ENCODE data around the gene HMGCL.
"Not testable (repeated sequence)": the region's sequence is repeated elsewhere in the genome, so short reads cannot be mapped to it uniquely, and the experiment has no call there.

Gene HMGCL

GRCh38 chr1:23797478-23798448 lies 27.5 kb downstream of the HMGCL start:
- no peak for DNase-seq

GRCh38 chr1:23796466-23797271 lies 28.6 kb downstream of the HMGCL start:
- no peak for DNase-seq

GRCh38 chr1:23795676-23796465 lies 29.4 kb downstream of the HMGCL start:
- no peak for DNase-seq

- not testable (repeated sequence) for DNase-seq
These were observed 30.5 kb downstream of the HMGCL start for GRCh38 chr1:23794732-23795182.

GRCh38 chr1:23793861-23794731 lies 31.1 kb downstream of the HMGCL start:
- no peak for DNase-seq

- DNase-seq, result no peak
These were observed 32.0 kb downstream of the HMGCL start for GRCh38 chr1:23793018-23793781.

GRCh38 chr1:23792151-23792945 lies 32.9 kb downstream of the HMGCL start:
- no peak for DNase-seq

GRCh38 chr1:23791516-23792047 lies 33.6 kb downstream of the HMGCL start:
- no peak for DNase-seq

- peak; percentile 70 for DNase-seq
These were observed 34.3 kb downstream of the HMGCL start, which contains the start of gene LYPLA2 for GRCh38 chr1:23790696-23791515. Gene LYPLA2 (plus strand): TSS chr1:23791145. CDS start chr1:23792683, 1,538 bp downstream.

GRCh38 chr1:23788695-23789094 lies 36.5 kb downstream of the HMGCL start:
- no peak for DNase-seq

GRCh38 chr1:23787701-23788100 lies 37.5 kb downstream of the HMGCL start:
- no peak for DNase-seq

- DNase-seq, result no peak
These were observed 40.4 kb downstream of the HMGCL start for GRCh38 chr1:23784846-23785245.

- not testable (repeated sequence) for DNase-seq
These were observed 42.1 kb downstream of the HMGCL start for GRCh38 chr1:23783141-23783540.

GRCh38 chr1:23779826-23780371 lies 45.3 kb downstream of the HMGCL start:
- DNase-seq, result no peak

- DNase-seq, result peak; percentile 40
These were observed 47.0 kb downstream of the HMGCL start, which contains the start of gene PITHD1 for GRCh38 chr1:23777979-23778814. Gene PITHD1 (plus strand): TSS chr1:23778418. CDS start chr1:23778516, 98 bp downstream.

- DNase-seq, result no peak
These were observed 49.0 kb downstream of the HMGCL start for GRCh38 chr1:23776217-23776616.

GRCh38 chr1:23774174-23774880 lies 50.9 kb downstream of the HMGCL start:
- DNase-seq, result no peak
